NCI-H146 treated with DMSO at 0.1 percent for 48 hours (cell line): Measurements from ENCODE around the gene NEUROG1.
A peak's percentile ranks its signal among the peaks of the same experiment; 100 is the strongest.

Experiments
- DNase-seq: peaks from one replicate; lab custom pipeline; 2025; ENCODE audit not compliant: unreplicated experiment; lab: John Stamatoyannopoulos, UW

NEUROG1 gene

GRCh38 chr5:135564331-135564730 is 28.6 kb upstream of the NEUROG1 start:
- DNase-seq: no peak

- no peak for DNase-seq
Observed at GRCh38 chr5:135561266-135561665, 25.5 kb upstream of the NEUROG1 start.

GRCh38 chr5:135560858-135561257 is 25.1 kb upstream of the NEUROG1 start:
- peak; percentile 53 for DNase-seq

GRCh38 chr5:135559354-135559753 is 23.6 kb upstream of the NEUROG1 start:
- no peak for DNase-seq

- DNase-seq: no peak
Observed at GRCh38 chr5:135557076-135557838, 21.5 kb upstream of the NEUROG1 start.

GRCh38 chr5:135556620-135557019 is 20.9 kb upstream of the NEUROG1 start:
- DNase-seq: no peak

- no peak for DNase-seq
Observed at GRCh38 chr5:135555530-135555929, 19.8 kb upstream of the NEUROG1 start.

- peak; percentile 16 for DNase-seq
Observed at GRCh38 chr5:135553688-135554462, 18.1 kb upstream of the NEUROG1 start.

GRCh38 chr5:135551593-135552447 is 16.1 kb upstream of the NEUROG1 start:
- peak; percentile 29 for DNase-seq

GRCh38 chr5:135549413-135549812 is 13.6 kb upstream of the NEUROG1 start:
- DNase-seq: no peak

- no peak for DNase-seq
Observed at GRCh38 chr5:135547590-135548254, 12.0 kb upstream of the NEUROG1 start.

- DNase-seq: no peak
Observed at GRCh38 chr5:135546912-135547311, 11.1 kb upstream of the NEUROG1 start.

- DNase-seq: no peak
Observed at GRCh38 chr5:135546101-135546500, 10.3 kb upstream of the NEUROG1 start.

GRCh38 chr5:135545099-135545498 is 9.3 kb upstream of the NEUROG1 start:
- DNase-seq: no peak

GRCh38 chr5:135543485-135544304 is 7.9 kb upstream of the NEUROG1 start:
- no peak for DNase-seq

GRCh38 chr5:135543001-135543484 is 7.3 kb upstream of the NEUROG1 start:
- no peak for DNase-seq

GRCh38 chr5:135541807-135542502 is 6.2 kb upstream of the NEUROG1 start:
- DNase-seq: no peak

- DNase-seq: no peak
Observed at GRCh38 chr5:135539430-135540005, 3.8 kb upstream of the NEUROG1 start.

GRCh38 chr5:135538261-135538660 is 2.5 kb upstream of the NEUROG1 start:
- no peak for DNase-seq
